CD1c-positive myeloid dendritic cell (primary cell): Measurements from ENCODE around the gene PAX2.
A peak's percentile ranks its signal among the peaks of the same experiment; 100 is the strongest.

Source experiments
- DNase-seq: peaks from one replicate; pipeline ENCODE4 v3.0.0-alpha.2; 2016; ENCODE audit errors: extremely low spot score

PAX2 gene

GRCh38 chr10:100814751-100815474 is 69.5 kb downstream of the PAX2 start:
- DNase-seq = no peak

DNA sequence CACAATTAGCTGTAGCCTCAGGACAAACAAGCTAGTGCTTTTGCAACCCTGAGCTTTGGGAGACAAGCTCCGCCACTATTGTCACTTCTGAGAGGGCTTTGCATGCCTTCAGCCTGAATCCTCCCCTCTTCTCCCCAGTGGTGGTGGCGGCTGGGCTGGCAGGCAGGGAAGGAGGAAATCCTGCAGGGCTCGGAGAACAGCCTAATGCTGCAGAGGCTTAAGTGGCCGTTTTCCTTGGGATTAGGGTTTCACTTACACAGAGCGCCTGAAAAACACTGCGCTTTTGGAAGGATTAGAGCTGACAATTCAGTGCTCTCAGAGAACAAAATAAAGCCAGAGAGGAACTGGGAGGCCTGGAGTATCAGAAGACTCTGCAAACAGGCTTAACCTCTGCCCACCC is 71.3 kb downstream of the PAX2 start:
- no peak for DNase-seq

- DNase-seq = no peak
Observed at GRCh38 chr10:100817268-100817839, 72.0 kb downstream of the PAX2 start.

DNA sequence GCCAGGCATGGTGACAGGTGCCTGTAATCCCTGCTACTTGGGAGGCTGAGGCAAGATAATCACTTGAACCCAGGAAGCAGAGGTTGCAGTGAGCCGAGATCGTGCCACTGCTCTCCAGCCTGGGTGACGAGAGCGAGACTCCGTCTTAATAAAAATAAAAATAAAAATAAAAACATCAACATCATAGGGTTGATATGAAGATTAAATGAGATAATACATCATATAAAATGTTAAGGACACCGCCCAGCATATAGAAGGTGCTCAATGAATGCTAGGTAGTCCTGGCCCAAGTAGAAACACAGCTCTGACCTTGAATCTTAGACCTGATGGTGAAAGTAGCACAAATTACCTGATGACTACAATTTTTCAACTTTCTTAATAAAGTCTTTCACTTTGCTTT is 74.0 kb downstream of the PAX2 start:
- DNase-seq = no peak

- DNase-seq = no peak
Observed at GRCh38 chr10:100823194-100823593, 77.8 kb downstream of the PAX2 start.

DNA sequence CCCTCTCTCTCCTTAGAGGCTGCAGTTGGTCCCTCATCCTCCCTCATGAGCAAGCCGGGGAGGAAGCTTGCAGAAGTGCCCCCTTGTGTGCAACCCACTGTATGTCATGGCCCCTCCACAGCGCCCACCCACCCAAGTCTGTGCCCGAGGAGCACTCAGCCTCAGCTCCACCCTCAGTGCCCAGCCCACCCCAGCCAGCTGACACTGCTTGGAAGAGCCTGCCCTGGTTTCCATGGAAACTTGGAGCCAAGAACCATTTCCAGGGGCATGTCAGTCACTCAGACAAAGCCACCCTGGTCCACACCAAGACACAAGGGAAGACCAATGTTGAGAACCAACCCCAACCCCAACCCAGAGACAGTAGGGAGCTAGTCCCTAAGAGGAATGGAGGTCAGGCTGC is 79.5 kb downstream of the PAX2 start:
- no peak for DNase-seq

DNA sequence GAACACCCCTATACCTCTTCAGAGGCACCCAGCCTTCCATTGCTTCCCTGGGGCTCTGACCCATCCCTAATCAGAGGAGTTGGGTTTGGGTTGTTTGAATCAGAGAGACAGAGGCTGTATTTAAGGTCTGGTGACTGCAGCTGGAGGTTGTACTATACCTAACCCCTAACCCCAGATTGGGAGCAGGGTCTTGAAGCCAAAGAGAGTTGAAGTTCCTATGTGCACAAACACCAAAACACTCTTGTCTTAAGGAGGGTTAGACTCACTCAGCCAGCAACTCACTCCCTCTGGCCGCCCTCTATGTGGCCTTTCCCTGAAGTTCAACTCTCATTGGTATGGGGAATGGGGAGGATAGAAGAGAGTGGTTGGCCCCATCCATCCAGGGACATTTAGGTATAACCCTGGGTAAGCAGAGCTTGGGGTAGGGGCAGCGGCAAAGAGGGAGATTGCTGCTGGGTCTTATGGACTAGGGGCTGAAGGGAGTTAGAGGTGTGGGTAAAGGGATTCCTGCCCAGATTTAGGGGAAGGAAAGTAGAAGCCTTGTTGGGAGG is 80.0 kb downstream of the PAX2 start:
- no peak for DNase-seq

DNA sequence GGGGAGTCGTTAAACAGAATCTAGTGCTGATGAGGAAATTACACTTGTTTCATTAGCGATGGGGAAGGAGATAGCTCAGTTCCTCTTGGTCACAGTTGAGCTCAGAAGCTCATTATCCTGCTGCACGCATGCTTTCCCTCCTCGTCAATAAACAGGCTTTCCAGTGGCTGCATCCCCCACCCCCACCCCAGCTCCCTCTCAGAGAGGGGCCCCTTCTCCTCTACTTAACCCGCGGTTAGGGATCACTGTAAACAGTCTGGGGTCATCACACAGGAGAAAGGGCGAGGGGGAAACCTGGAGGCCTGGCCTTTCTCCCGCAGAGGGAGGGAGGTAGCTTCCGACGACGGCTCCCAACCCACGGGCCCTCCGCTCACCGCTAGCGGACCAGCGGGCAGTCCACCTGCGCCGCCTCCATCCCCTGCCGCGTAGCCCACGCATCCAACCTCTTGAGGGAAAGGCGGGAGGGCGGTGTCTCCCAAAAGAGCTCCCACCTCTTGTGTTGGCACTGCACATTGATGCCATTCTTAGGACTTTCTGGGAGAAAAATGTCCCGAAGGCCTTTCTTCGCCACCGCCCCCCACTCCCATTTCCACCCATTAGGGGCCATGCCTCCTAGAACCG is 80.8 kb downstream of the PAX2 start:
- peak; percentile 23 for DNase-seq

- DNase-seq = no peak
Observed at GRCh38 chr10:100826661-100826982, 81.2 kb downstream of the PAX2 start.

- peak; percentile 7 for DNase-seq
Observed at GRCh38 chr10:100826983-100827818, 81.8 kb downstream of the PAX2 start.

GRCh38 chr10:100827819-100828737 is 82.7 kb downstream of the PAX2 start:
- DNase-seq = peak; percentile 28

GRCh38 chr10:100828738-100829096 is 83.3 kb downstream of the PAX2 start:
- no peak for DNase-seq

DNA sequence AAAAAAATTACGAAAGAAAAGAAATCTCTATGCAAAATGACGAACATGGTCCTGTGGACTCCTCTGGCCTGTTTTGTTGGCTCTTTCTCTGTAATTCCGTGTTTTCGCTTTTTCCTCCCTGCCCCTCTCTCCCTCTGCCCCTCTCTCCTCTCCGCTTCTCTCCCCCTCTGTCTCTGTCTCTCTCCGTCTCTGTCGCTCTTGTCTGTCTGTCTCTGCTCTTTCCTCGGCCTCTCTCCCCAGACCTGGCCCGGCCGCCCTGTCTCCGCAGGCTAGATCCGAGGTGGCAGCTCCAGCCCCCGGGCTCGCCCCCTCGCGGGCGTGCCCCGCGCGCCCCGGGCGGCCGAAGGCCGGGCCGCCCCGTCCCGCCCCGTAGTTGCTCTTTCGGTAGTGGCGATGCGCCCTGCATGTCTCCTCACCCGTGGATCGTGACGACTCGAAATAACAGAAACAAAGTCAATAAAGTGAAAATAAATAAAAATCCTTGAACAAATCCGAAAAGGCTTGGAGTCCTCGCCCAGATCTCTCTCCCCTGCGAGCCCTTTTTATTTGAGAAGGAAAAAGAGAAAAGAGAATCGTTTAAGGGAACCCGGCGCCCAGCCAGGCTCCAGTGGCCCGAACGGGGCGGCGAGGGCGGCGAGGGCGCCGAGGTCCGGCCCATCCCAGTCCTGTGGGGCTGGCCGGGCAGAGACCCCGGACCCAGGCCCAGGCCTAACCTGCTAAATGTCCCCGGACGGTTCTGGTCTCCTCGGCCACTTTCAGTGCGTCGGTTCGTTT is 83.9 kb downstream of the PAX2 start:
- DNase-seq = peak; percentile 1

GRCh38 chr10:100829933-100830727 is 84.7 kb downstream of the PAX2 start:
- DNase-seq = peak; percentile 4

DNA sequence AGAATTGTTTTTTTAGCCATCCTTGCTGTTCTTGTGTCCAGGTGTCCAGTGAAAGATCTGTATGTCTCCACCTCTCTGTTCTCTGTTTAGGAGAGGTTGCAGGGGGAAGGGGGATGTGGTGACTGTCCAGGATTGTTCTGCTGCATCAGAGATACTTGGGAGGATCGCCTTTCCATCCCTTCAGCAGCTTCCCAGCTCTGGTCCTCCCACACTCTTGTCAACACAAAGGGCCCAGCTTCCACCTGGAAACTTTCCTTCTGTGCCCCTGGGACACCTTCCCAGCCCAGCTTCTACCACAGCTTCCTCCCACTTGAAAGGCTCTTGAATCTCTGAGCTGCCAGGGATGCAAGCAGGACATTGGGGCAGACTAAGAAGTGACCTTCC is 85.3 kb downstream of the PAX2 start:
- no peak for DNase-seq

GRCh38 chr10:100831742-100832141 is 86.4 kb downstream of the PAX2 start:
- no peak for DNase-seq

GRCh38 chr10:100835810-100836209 is 90.4 kb downstream of the PAX2 start:
- DNase-seq = no peak

DNA sequence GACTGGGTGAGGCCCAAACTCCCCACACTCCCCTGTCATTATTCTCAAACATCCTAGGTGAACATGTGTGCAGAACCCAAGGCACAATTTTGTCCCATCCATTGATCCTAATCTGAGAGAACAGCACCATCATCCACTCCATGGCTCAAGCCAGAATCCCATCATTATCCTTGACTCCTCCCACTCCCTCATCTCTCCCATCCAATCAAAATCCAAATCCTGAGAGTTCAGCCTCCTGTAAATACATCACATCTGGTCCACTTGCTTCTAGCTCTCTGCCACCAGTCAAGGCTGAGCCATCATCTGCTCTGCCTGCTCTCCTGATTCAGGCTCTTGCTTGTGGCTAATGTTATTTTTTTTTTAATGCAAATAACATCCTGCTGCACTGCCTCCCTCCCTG is 91.5 kb downstream of the PAX2 start:
- no peak for DNase-seq

- DNase-seq = no peak
Observed at GRCh38 chr10:100837300-100837699, 91.9 kb downstream of the PAX2 start.

DNA sequence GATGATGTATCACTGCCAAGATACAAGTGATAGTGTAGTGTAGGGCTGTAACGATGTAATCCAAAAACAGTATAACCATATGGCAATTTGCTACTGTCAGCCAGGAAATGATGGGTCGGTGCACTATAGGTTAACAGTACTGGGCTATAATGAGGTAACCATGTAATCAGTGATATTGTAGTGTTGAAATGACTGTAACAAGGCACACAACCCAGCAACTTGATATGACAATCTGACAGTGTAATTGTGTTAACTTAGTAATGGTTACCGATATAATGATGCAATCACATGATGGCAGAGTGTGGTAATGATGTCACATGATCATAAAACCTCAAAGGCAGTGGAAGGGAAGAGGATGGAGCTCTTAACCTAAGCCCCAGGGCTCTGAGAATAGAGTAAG is 93.6 kb downstream of the PAX2 start:
- peak; percentile 13 for DNase-seq
